ENCODE data around the gene NLRP13. TPM values are rescaled to one million over a fixed set of nuclear protein-coding genes. Genes with fewer than 3 reads are reported as not detected.

Gene NLRP13
- total and polyA plus RNA-seq, 7 experiments from 2014 or later: not detected

DNA sequence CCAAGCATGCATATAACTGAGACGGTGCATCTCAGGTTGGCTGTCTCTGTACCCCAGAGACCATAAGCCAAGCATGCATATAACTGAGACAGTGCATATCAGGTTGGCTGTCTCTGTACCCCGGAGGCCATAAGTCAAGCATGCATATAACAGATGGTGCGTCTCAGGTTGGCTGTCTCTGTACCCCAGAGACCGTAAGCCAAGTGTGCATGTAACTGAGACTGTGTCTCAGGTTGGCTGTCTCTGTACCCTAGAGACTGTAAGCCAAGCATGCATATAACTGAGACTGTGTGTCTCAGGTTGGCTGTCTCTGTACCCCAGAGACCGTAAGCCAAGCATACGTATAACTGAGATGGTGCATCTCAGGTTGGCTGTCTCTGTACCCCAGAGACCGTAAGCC lies 65.0 kb downstream of the NLRP13 start:
- H3K36me3 Mint-ChIP-seq: peaks cover 0 to 7% (median 0%) of the 10 kb centered on the region in 5 donors
- ChIA-PET POLR2A (no interaction called here), CTCF (no interaction called here)
- H3K4me1 ChIP-seq (ENCODE audit: control insufficient read depth in 2 of 2, insufficient read depth in 2 of 2, low read length in 2 of 2): no peaks in the 10 kb centered on the region
- H3K27me3 ChIP-seq (ENCODE audit: control insufficient read depth in 2 of 2, insufficient read depth in 2 of 2, low read length in 2 of 2): no peaks in the 10 kb centered on the region
- H3K4me3 Mint-ChIP-seq: no peak overlapping the region
- no peaks in the 10 kb centered on the region for H3K36me3 ChIP-seq (ENCODE audit: control insufficient read depth in 2 of 3, insufficient read depth in 3 of 3, low read length in 3 of 3)
- intact Hi-C loops (cut with micrococcal nuclease): no loop called here
- no peaks in the 10 kb centered on the region for H3K4me1 Mint-ChIP-seq
- no peak overlapping the region for H3K4me3 ChIP-seq (ENCODE audit: low read length)
- DNase-seq (no peak), ATAC-seq (no peak)
- peaks cover 0 to 23% (median 12%) of the 10 kb centered on the region in 5 donors for H3K27me3 Mint-ChIP-seq
- H3K9me3 ChIP-seq (ENCODE audit: control insufficient read depth in 2 of 3, low read length in 3 of 3): no peaks in the 10 kb centered on the region
- no peak overlapping the region for H3K27ac Mint-ChIP-seq
- no peak overlapping the region for H3K27ac ChIP-seq (ENCODE audit: low read depth, low read length)
- H3K9me3 Mint-ChIP-seq: peaks cover 5 to 60% (median 25%) of the 10 kb centered on the region in 11 donors

DNA sequence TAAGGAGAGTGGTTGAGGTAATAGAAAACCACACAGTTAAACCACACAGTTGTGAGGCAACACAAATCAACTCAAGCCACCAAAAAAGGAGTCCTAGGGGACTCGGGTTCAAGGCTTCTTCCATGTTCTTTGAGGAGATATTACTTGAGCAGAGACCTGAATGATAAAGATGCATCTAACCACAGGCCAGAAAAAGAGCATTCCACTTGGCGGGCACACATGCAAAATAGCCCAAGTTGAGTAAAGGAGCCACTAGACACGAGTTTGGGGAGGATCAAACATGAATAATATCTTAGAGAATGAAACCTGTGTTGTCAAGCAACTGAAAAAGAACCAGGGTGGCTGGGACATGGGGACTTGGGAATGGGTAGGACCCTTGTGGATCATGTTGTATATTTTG lies 65.6 kb downstream of the NLRP13 start:
- Mint-ChIP-seq H3K27ac (no peak overlapping the region), H3K9me3 (peaks cover 9 to 59% (median 24%) of the 10 kb centered on the region in 11 donors), H3K4me1 (no peaks in the 10 kb centered on the region), H3K36me3 (peaks cover 0 to 7% (median 0%) of the 10 kb centered on the region in 5 donors), H3K4me3 (no peak overlapping the region), H3K27me3 (peaks cover 0 to 23% (median 12%) of the 10 kb centered on the region in 5 donors)
- H3K9me3 ChIP-seq (ENCODE audit: control insufficient read depth in 2 of 3, low read length in 3 of 3): no peaks in the 10 kb centered on the region
- no peaks in the 10 kb centered on the region for H3K36me3 ChIP-seq (ENCODE audit: control insufficient read depth in 2 of 3, insufficient read depth in 3 of 3, low read length in 3 of 3)
- DNase-seq (no peak), ATAC-seq (no peak)
- H3K4me1 ChIP-seq (ENCODE audit: control insufficient read depth in 2 of 2, insufficient read depth in 2 of 2, low read length in 2 of 2): no peaks in the 10 kb centered on the region
- H3K27me3 ChIP-seq (ENCODE audit: control insufficient read depth in 2 of 2, insufficient read depth in 2 of 2, low read length in 2 of 2): no peaks in the 10 kb centered on the region
- intact Hi-C loops (cut with micrococcal nuclease): no loop called here
- H3K27ac ChIP-seq (ENCODE audit: low read depth, low read length): no peak overlapping the region
- ChIA-PET POLR2A (no interaction called here), CTCF (no interaction called here)
- no peak overlapping the region for H3K4me3 ChIP-seq (ENCODE audit: low read length)

DNA sequence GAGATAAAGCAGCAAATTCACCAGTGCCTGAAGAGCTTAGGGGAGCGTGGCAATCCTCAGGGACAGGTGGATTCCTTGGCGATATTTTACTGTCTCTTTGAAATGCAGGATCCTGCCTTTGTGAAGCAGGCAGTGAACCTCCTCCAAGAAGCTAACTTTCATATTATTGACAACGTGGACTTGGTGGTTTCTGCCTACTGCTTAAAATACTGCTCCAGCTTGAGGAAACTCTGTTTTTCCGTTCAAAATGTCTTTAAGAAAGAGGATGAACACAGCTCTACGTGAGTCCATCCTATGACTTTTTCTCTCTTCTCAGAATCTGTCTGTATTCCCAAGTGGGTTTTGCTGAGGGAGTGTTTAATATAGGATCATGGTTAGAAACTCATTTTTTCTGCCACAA lies 73.2 kb downstream of the NLRP13 start:
- Histone ChIP-seq H3K4me1 (ENCODE audit: control insufficient read depth in 2 of 2, insufficient read depth in 2 of 2, low read length in 2 of 2) (no peaks in the 10 kb centered on the region), H3K27me3 (ENCODE audit: control insufficient read depth in 2 of 2, insufficient read depth in 2 of 2, low read length in 2 of 2) (no peaks in the 10 kb centered on the region), H3K9me3 (ENCODE audit: control insufficient read depth in 2 of 3, low read length in 3 of 3) (no peaks in the 10 kb centered on the region), H3K4me3 (ENCODE audit: low read length) (no peak overlapping the region), H3K36me3 (ENCODE audit: control insufficient read depth in 2 of 3, insufficient read depth in 3 of 3, low read length in 3 of 3) (no peaks in the 10 kb centered on the region), H3K27ac (ENCODE audit: low read depth, low read length) (no peak overlapping the region)
- Mint-ChIP-seq H3K27ac (no peak overlapping the region), H3K9me3 (peaks cover 0 to 28% (median 10%) of the 10 kb centered on the region in 11 donors), H3K27me3 (peaks cover 0 to 9% (median 0%) of the 10 kb centered on the region in 5 donors), H3K36me3 (peaks cover 0 to 4% (median 0%) of the 10 kb centered on the region in 5 donors), H3K4me1 (no peaks in the 10 kb centered on the region), H3K4me3 (no peak overlapping the region)
- intact Hi-C loops (cut with micrococcal nuclease): no loop called here
- CTCF ChIA-PET: no interaction called here
- DNase-seq (no peak), ATAC-seq (no peak)
- POLR2A ChIA-PET: no interaction called here

DNA sequence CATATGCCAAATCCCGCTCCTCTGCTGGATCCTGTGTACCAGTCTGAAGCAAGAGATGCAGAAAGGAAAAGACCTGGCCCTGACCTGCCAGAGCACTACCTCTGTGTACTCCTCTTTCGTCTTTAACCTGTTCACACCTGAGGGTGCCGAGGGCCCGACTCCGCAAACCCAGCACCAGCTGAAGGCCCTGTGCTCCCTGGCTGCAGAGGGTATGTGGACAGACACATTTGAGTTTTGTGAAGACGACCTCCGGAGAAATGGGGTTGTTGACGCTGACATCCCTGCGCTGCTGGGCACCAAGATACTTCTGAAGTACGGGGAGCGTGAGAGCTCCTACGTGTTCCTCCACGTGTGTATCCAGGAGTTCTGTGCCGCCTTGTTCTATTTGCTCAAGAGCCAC lies 73.7 kb downstream of the NLRP13 start:
- Mint-ChIP-seq H3K4me1 (no peaks in the 10 kb centered on the region), H3K27me3 (peaks cover 0 to 9% (median 0%) of the 10 kb centered on the region in 5 donors), H3K27ac (peak overlapping the region in 1 of 9 donors; percentile 83), H3K4me3 (no peak overlapping the region), H3K36me3 (peaks cover 0 to 4% (median 0%) of the 10 kb centered on the region in 5 donors), H3K9me3 (peaks cover 0 to 34% (median 14%) of the 10 kb centered on the region in 11 donors)
- POLR2A ChIA-PET: no interaction called here
- CTCF ChIA-PET: no interaction called here
- H3K27ac ChIP-seq (ENCODE audit: low read depth, low read length): no peak overlapping the region
- no peak for DNase-seq
- no peak overlapping the region for H3K4me3 ChIP-seq (ENCODE audit: low read length)
- no peaks in the 10 kb centered on the region for H3K27me3 ChIP-seq (ENCODE audit: control insufficient read depth in 2 of 2, insufficient read depth in 2 of 2, low read length in 2 of 2)
- intact Hi-C loops (cut with micrococcal nuclease): no loop called here
- H3K9me3 ChIP-seq (ENCODE audit: control insufficient read depth in 2 of 3, low read length in 3 of 3): no peaks in the 10 kb centered on the region
- no peaks in the 10 kb centered on the region for H3K4me1 ChIP-seq (ENCODE audit: control insufficient read depth in 2 of 2, insufficient read depth in 2 of 2, low read length in 2 of 2)
- no peaks in the 10 kb centered on the region for H3K36me3 ChIP-seq (ENCODE audit: control insufficient read depth in 2 of 3, insufficient read depth in 3 of 3, low read length in 3 of 3)
- ATAC-seq: no peak

DNA sequence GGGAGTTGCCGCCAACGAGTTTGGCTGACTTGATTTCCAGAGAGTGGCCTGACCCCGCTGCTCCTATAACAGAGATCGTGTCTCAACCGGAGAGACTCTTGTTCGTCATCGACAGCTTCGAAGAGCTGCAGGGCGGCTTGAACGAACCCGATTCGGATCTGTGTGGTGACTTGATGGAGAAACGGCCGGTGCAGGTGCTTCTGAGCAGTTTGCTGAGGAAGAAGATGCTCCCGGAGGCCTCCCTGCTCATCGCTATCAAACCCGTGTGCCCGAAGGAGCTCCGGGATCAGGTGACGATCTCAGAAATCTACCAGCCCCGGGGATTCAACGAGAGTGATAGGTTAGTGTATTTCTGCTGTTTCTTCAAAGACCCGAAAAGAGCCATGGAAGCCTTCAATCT lies 74.2 kb downstream of the NLRP13 start:
- Histone ChIP-seq H3K4me1 (ENCODE audit: control insufficient read depth in 2 of 2, insufficient read depth in 2 of 2, low read length in 2 of 2) (no peaks in the 10 kb centered on the region), H3K9me3 (ENCODE audit: control insufficient read depth in 2 of 3, low read length in 3 of 3) (no peaks in the 10 kb centered on the region), H3K27ac (ENCODE audit: low read depth, low read length) (no peak overlapping the region), H3K36me3 (ENCODE audit: control insufficient read depth in 2 of 3, insufficient read depth in 3 of 3, low read length in 3 of 3) (no peaks in the 10 kb centered on the region), H3K4me3 (ENCODE audit: low read length) (no peak overlapping the region), H3K27me3 (ENCODE audit: control insufficient read depth in 2 of 2, insufficient read depth in 2 of 2, low read length in 2 of 2) (no peaks in the 10 kb centered on the region)
- Mint-ChIP-seq H3K36me3 (peaks cover 0 to 4% (median 0%) of the 10 kb centered on the region in 5 donors), H3K4me1 (no peaks in the 10 kb centered on the region), H3K4me3 (no peak overlapping the region), H3K27ac (no peak overlapping the region), H3K9me3 (peaks cover 0 to 32% (median 14%) of the 10 kb centered on the region in 11 donors), H3K27me3 (peaks cover 0 to 9% (median 0%) of the 10 kb centered on the region in 5 donors)
- intact Hi-C loops (cut with micrococcal nuclease): no loop called here
- ChIA-PET CTCF (interaction anchor here (0.6 kb wide), 1 partner anchor 51 kb away, joined by 3 read pairs; no protein-coding TSS in a partner anchor), POLR2A (no interaction called here)
- DNase-seq (no peak), ATAC-seq (no peak)

DNA sequence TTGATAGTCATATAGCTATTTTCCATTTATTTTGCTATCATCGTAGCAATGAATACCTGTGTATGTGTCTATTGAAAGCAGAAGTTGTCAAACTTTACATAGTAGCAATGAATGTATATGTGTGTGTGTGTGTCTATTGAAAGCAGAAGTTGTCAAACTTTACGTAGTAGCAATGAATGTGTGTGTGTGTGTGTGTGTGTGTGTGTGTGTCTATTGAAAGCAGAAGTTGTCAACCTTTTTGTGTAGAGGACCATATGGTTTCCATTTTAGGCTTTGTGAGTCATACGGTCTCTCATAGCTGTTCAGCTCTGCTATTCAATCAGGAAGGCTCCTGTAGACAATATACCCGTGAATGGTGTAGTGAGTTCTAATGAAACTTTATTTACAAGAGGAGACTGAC lies 75.0 kb downstream of the NLRP13 start:
- CTCF ChIA-PET: no interaction called here
- H3K36me3 Mint-ChIP-seq: peaks cover 0 to 4% (median 0%) of the 10 kb centered on the region in 5 donors
- no peak overlapping the region for H3K4me3 Mint-ChIP-seq
- no peak overlapping the region for H3K27ac Mint-ChIP-seq
- H3K4me1 ChIP-seq (ENCODE audit: control insufficient read depth in 2 of 2, insufficient read depth in 2 of 2, low read length in 2 of 2): no peaks in the 10 kb centered on the region
- POLR2A ChIA-PET: no interaction called here
- H3K4me1 Mint-ChIP-seq: no peaks in the 10 kb centered on the region
- DNase-seq: no peak
- no peaks in the 10 kb centered on the region for H3K36me3 ChIP-seq (ENCODE audit: control insufficient read depth in 2 of 3, insufficient read depth in 3 of 3, low read length in 3 of 3)
- H3K27me3 Mint-ChIP-seq: peaks cover 0 to 9% (median 0%) of the 10 kb centered on the region in 5 donors
- H3K9me3 ChIP-seq (ENCODE audit: control insufficient read depth in 2 of 3, low read length in 3 of 3): no peaks in the 10 kb centered on the region
- H3K4me3 ChIP-seq (ENCODE audit: low read length): no peak overlapping the region
- no peak overlapping the region for H3K27ac ChIP-seq (ENCODE audit: low read depth, low read length)
- peaks cover 0 to 33% (median 15%) of the 10 kb centered on the region in 11 donors for H3K9me3 Mint-ChIP-seq
- ATAC-seq: no peak
- H3K27me3 ChIP-seq (ENCODE audit: control insufficient read depth in 2 of 2, insufficient read depth in 2 of 2, low read length in 2 of 2): no peaks in the 10 kb centered on the region
- intact Hi-C loops (cut with micrococcal nuclease): no loop called here

DNA sequence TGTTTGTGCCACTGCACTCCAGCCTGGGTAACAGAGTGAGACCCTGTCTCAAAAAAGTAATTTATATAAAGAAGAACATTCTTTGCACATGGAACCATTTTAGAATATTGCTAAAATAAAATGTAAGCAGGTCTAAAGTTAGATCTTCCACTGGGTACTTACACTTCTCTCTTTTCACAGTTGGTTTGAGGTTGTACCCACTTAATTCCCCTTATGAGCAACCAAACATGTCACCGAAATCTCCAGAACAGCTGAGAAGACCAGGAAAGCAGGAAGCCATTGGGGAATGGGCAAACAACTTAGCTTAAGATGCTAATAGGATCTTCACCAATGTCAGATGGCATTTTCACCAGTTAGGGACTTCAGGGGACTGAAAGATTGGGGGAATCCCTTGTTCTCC lies 77.0 kb downstream of the NLRP13 start:
- Mint-ChIP-seq H3K27ac (no peak overlapping the region), H3K36me3 (peaks cover 0 to 4% (median 0%) of the 10 kb centered on the region in 5 donors), H3K4me1 (no peaks in the 10 kb centered on the region), H3K9me3 (peaks cover 0 to 30% (median 13%) of the 10 kb centered on the region in 11 donors), H3K27me3 (peaks cover 0 to 9% (median 0%) of the 10 kb centered on the region in 5 donors), H3K4me3 (no peak overlapping the region)
- ATAC-seq (no peak), DNase-seq (no peak)
- Histone ChIP-seq H3K9me3 (ENCODE audit: control insufficient read depth in 2 of 3, low read length in 3 of 3) (no peaks in the 10 kb centered on the region), H3K36me3 (ENCODE audit: control insufficient read depth in 2 of 3, insufficient read depth in 3 of 3, low read length in 3 of 3) (no peaks in the 10 kb centered on the region), H3K4me1 (ENCODE audit: control insufficient read depth in 2 of 2, insufficient read depth in 2 of 2, low read length in 2 of 2) (no peaks in the 10 kb centered on the region), H3K4me3 (ENCODE audit: low read length) (no peak overlapping the region), H3K27me3 (ENCODE audit: control insufficient read depth in 2 of 2, insufficient read depth in 2 of 2, low read length in 2 of 2) (no peaks in the 10 kb centered on the region), H3K27ac (ENCODE audit: low read depth, low read length) (no peak overlapping the region)
- intact Hi-C loops (cut with micrococcal nuclease): no loop called here
- ChIA-PET CTCF (no interaction called here), POLR2A (no interaction called here)
